PC-3 (cell line): ENCODE measurements around the gene RASAL2. TPM values are rescaled to one million over a fixed set of nuclear protein-coding genes. Genes with fewer than 3 reads are reported as not detected.

ENCODE experiments used
- ATAC-seq: fragments of 200-7000 bp; cut with Tn5 transposase; 2 replicates; pipeline ENCODE4 v1.9.1; 2020; ENCODE audit warnings: mild to moderate bottlenecking, moderate library complexity
- BruUV-seq: library from RNA; stranded (reverse); fragments of 400-500 nt; replicated peaks from 2 replicates; lab custom pipeline; 2021; lab: Mats Ljungman, UMichigan
- CTCF ChIA-PET: fragments of 300-600 bp; sonication (Branson Sonifier 250); formaldehyde crosslinking; loops from one replicate; lab custom pipeline; 2022; ENCODE audit warnings: antibody characterized with exemption; lab: Charles Lee
- POLR2A ChIA-PET: fragments of 300-600 bp; sonication (Branson Sonifier 250); formaldehyde crosslinking; loops from one replicate; lab custom pipeline; 2022; ENCODE audit warnings: antibody characterized with exemption; ENCODE audit not compliant: unreplicated experiment; lab: Charles Lee
- DNase-seq: peaks from one replicate; pipeline ENCODE4 v3.0.0-alpha.2; 2015
- H2AFZ ChIP-seq: fragments of 300-600 bp; sonication (generic); 2 replicates; pipeline ENCODE4 v1.6.0; 2016; ENCODE audit warnings: antibody characterized with exemption, low read length
- H3F3A ChIP-seq: fragments of 300-600 bp; sonication (generic); one replicate; pipeline ENCODE4 v1.6.0; 2017; ENCODE audit warnings: antibody characterized with exemption, low read length, control low read depth, mild to moderate bottlenecking; ENCODE audit not compliant: unreplicated experiment
- H3K27ac ChIP-seq: fragments of 300-600 bp; sonication (generic); 2 replicates; pipeline ENCODE4 v1.5.1; 2016; ENCODE audit warnings: mild to moderate bottlenecking, low read length
- H3K27me3 ChIP-seq: fragments of 300-600 bp; sonication (generic); 2 replicates; pipeline ENCODE4 v1.6.1; 2016; ENCODE audit warnings: low read length, mixed read lengths
- H3K36me3 ChIP-seq: fragments of 300-600 bp; sonication (generic); 2 replicates; pipeline ENCODE4 v1.6.1; 2016; ENCODE audit warnings: low read depth, mixed run types, low read length, mixed read lengths
- H3K4me1 ChIP-seq: fragments of 300-600 bp; sonication (generic); 2 replicates; pipeline ENCODE4 v1.5.1; 2016; ENCODE audit warnings: low read length; ENCODE audit not compliant: insufficient read depth
- H3K4me2 ChIP-seq: fragments of 300-600 bp; sonication (generic); 2 replicates; pipeline ENCODE4 v1.6.0; 2016; ENCODE audit warnings: low read length
- H3K4me3 ChIP-seq: fragments of 300-600 bp; sonication (generic); 2 replicates; pipeline ENCODE4 v1.5.1; 2016; ENCODE audit warnings: mild to moderate bottlenecking, low read length, mixed read lengths
- H3K79me2 ChIP-seq: fragments of 300-600 bp; sonication (generic); 2 replicates; pipeline ENCODE4 v1.6.1; 2017; ENCODE audit warnings: low read length, mixed read lengths
- H3K9ac ChIP-seq: fragments of 300-600 bp; sonication (generic); 2 replicates; pipeline ENCODE4 v1.6.0; 2016; ENCODE audit warnings: mild to moderate bottlenecking, low read length
- H3K9me2 ChIP-seq: fragments of 300-600 bp; sonication (generic); replicated peaks from 2 replicates; pipeline ENCODE4 v1.6.1; 2016; ENCODE audit warnings: mixed run types, low read length, mixed read lengths
- H3K9me3 ChIP-seq: fragments of 300-600 bp; sonication (generic); 2 replicates; pipeline ENCODE4 v1.6.1; 2016; ENCODE audit warnings: low read length, mixed read lengths
- H4K20me1 ChIP-seq: fragments of 300-600 bp; sonication (generic); 2 replicates; pipeline ENCODE4 v1.6.1; 2016; ENCODE audit warnings: low read length, mixed read lengths
- CTCF ChIP-seq: fragments of 300-600 bp; sonication (generic); conservative IDR thresholded peaks from 2 replicates; pipeline ENCODE4 v1.5.1; 2017; ENCODE audit warnings: antibody characterized with exemption, low read depth, mild to moderate bottlenecking, low read length
- EZH2 ChIP-seq: fragments of 300-600 bp; sonication (generic); IDR thresholded peaks from one replicate; pipeline ENCODE4 v1.6.1; 2017; ENCODE audit warnings: antibody characterized with exemption, mild to moderate bottlenecking, low read length; ENCODE audit not compliant: unreplicated experiment
- EZH2phosphoT487 ChIP-seq: fragments of 300-600 bp; sonication (generic); IDR thresholded peaks from 2 replicates; pipeline ENCODE4 v1.6.1; 2018; ENCODE audit warnings: mild to moderate bottlenecking, antibody characterized with exemption, low read length, borderline replicate concordance
- intact Hi-C: fragments of 100-400 bp; cut with micrococcal nuclease; formaldehyde crosslinking; loops from 2 replicates; pipeline ENCODE4 v1.9.0; 2023
- total RNA-seq: library from RNA; depleted of rRNA; stranded (reverse); fragments of >200 nt; gene quantifications from 2 replicates; pipeline ENCODE4 v1.2.3, GENCODE V29; 2014

RASAL2 gene
- total RNA-seq, 1 experiment from 2014 or later: 7.9 TPM

- TF ChIP-seq EZH2 (no peak), EZH2phosphoT487 (no peak), CTCF (no peak)
- no peak overlapping the region for H3K4me2 ChIP-seq
- H3K4me1 ChIP-seq: peaks cover 40% of the 10 kb centered on the region
- H2AFZ ChIP-seq: peak overlapping the region; percentile 78
- BruUV-seq: no TSS peak
- no peak overlapping the region for H3K27ac ChIP-seq
- no peaks in the 10 kb centered on the region for H3K27me3 ChIP-seq
- no peaks in the 10 kb centered on the region for H3K79me2 ChIP-seq
- ATAC-seq (no peak), DNase-seq (no peak)
- intact Hi-C loops: loop anchor here (2.0 to 10.0 kb wide), 3 partner anchors 220 to 469 kb away; no protein-coding TSS in a partner anchor
- ChIA-PET CTCF (interaction anchor here (1.5 to 2.1 kb wide), 2 partner anchors 221 to 471 kb away, joined by 5 to 7 read pairs; no protein-coding TSS in a partner anchor), POLR2A (no interaction called here)
- H4K20me1 ChIP-seq: no peaks in the 10 kb centered on the region
- H3K4me3 ChIP-seq: no peak overlapping the region
- no peaks in the 10 kb centered on the region for H3K9me3 ChIP-seq
- no peaks in the 10 kb centered on the region for H3K36me3 ChIP-seq
- no peaks in the 10 kb centered on the region for H3K9me2 ChIP-seq
- no peak overlapping the region for H3K9ac ChIP-seq
- H3F3A ChIP-seq: no peaks in the 10 kb centered on the region
These were observed 438.0 kb downstream of the RASAL2 start for GRCh38 chr1:178531887-178532286.

GRCh38 chr1:178532392-178532791 is 438.5 kb downstream of the RASAL2 start:
- intact Hi-C loops: loop anchor here (2.0 to 10.0 kb wide), 3 partner anchors 220 to 468 kb away; no protein-coding TSS in a partner anchor

More at GRCh38 chr1:178532392-178532791, 438.5 kb downstream of the RASAL2 start:
- peak; percentile 85 for DNase-seq
- TF ChIP-seq EZH2phosphoT487 (no peak), EZH2 (no peak), CTCF (peak; percentile 82)
- Histone ChIP-seq H3F3A (no peaks in the 10 kb centered on the region), H3K4me2 (peak overlapping the region; percentile 80), H3K9me3 (no peaks in the 10 kb centered on the region), H3K9me2 (no peaks in the 10 kb centered on the region), H3K36me3 (no peaks in the 10 kb centered on the region), H3K4me3 (peak overlapping the region; percentile 46; the same call in 1 of the 2 replicates), H3K4me1 (peaks cover 45% of the 10 kb centered on the region), H4K20me1 (no peaks in the 10 kb centered on the region), H2AFZ (peak overlapping the region; percentile 78), H3K79me2 (no peaks in the 10 kb centered on the region), H3K27me3 (no peaks in the 10 kb centered on the region), H3K9ac (peak overlapping the region; percentile 39; the same call in 1 of the 2 replicates), H3K27ac (no peak overlapping the region)
- ChIA-PET CTCF (interaction anchor here (1.5 to 2.1 kb wide), 2 partner anchors 222 to 470 kb away, joined by 5 to 7 read pairs; no protein-coding TSS in a partner anchor), POLR2A (no interaction called here)
- ATAC-seq: peak; percentile 42
- no TSS peak for BruUV-seq
